H1 (cell line): ENCODE data around the gene CRABP1. TPM values are rescaled to one million over a fixed set of nuclear protein-coding genes. Genes with fewer than 3 reads are reported as not detected.

Experiments used
- KDM4A ChIP-seq: IDR thresholded peaks from one replicate; pipeline ENCODE4 v1.7.1; 2012; ENCODE audit warnings: low read depth, mild to moderate bottlenecking, moderate library complexity, low read length, inconsistent platforms; ENCODE audit not compliant: severe bottlenecking
- RFX5 ChIP-seq: IDR thresholded peaks from 2 replicates; pipeline ENCODE4 v1.6.1; 2011; ENCODE audit warnings: low read depth, low read length, improper control_type of control experiment, borderline replicate concordance
- SIN3A ChIP-seq, 2 experiments: IDR thresholded peaks in 1 of 2; conservative IDR thresholded peaks in 1 of 2; 2 replicates each; pipeline ENCODE4 v1.6.1; 2011 to 2012; ENCODE audit warnings: low read length in 2 of 2, improper control_type of control experiment in 1 of 2, low read depth in 1 of 2, mild to moderate bottlenecking in 1 of 2
- SRF ChIP-seq: IDR thresholded peaks from 2 replicates; pipeline ENCODE4 v1.6.1; 2011; ENCODE audit warnings: mild to moderate bottlenecking, low read depth, low read length, moderate library complexity
- polyA plus RNA-seq, 7 experiments: library from polyadenylated mRNA; depleted of rRNA in 3 of 7; stranded (reverse) in 5 of 7; unstranded in 2 of 7; fragments of >200 nt in 5 of 7; fragments of 200-250 nt in 2 of 7; gene quantifications; 1 replicate in 5 of 7; 2 replicates in 1 of 7; 4 replicates in 1 of 7; pipeline versions ENCODE4 v1.2.1 to v1.2.3, GENCODE V29; 2011 to 2013; ENCODE audit warnings: missing spikeins in 2 of 7, mixed read lengths in 2 of 7
- total RNA-seq: library from RNA; stranded (reverse); fragmentation: NEBNext Ultra II Directional; extraction: Animal tissue kit (Norgen Biotek cat#: 25700); gene quantifications from 2 replicates; pipeline ENCODE4 v1.2.1, GENCODE V29; 2021
- TF ChIP-seq, protein P1 (sequence below): fragments of 300-600 bp; sonication (generic); IDR thresholded peaks from 2 replicates; pipeline ENCODE4 v1.7.1; 2012; ENCODE audit warnings: low read length, moderate library complexity, mild to moderate bottlenecking, inconsistent platforms; ENCODE audit not compliant: insufficient replicate concordance
- TF ChIP-seq, protein P2 (sequence below): IDR thresholded peaks from 2 replicates; pipeline ENCODE4 v1.6.1; 2012; ENCODE audit warnings: low read length, inconsistent platforms
- TF ChIP-seq, protein P3 (sequence below): IDR thresholded peaks from 2 replicates; pipeline ENCODE4 v1.6.1; 2012; ENCODE audit warnings: inconsistent platforms

Gene CRABP1
- total and polyA plus RNA-seq, 2 of the 8 experiments (the other 6 are each of a cell fraction or from before 2014, with no cell fraction given), result 385 to 655 TPM

DNA sequence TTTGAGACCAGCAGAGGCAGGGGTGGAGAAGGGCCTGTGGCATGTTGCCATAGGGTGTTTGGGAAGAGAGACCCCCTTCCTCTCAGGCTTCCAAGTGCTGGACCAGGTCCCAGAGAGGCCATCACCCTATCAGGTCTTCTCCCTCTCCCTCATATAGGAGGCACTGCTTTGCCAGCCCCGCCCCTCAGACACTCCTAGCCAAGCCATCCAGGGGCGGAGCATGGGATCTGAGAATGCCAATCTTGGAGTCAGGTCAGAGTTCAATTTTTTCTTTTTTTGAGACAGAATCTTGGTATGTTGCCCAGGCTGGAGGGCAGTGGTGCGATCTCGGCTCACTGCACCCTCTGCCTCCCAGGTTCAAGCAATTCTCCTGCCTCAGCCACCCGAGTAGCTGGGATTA is 32.7 kb downstream of the CRABP1 start (continued):
- TF ChIP-seq, protein P1, sequence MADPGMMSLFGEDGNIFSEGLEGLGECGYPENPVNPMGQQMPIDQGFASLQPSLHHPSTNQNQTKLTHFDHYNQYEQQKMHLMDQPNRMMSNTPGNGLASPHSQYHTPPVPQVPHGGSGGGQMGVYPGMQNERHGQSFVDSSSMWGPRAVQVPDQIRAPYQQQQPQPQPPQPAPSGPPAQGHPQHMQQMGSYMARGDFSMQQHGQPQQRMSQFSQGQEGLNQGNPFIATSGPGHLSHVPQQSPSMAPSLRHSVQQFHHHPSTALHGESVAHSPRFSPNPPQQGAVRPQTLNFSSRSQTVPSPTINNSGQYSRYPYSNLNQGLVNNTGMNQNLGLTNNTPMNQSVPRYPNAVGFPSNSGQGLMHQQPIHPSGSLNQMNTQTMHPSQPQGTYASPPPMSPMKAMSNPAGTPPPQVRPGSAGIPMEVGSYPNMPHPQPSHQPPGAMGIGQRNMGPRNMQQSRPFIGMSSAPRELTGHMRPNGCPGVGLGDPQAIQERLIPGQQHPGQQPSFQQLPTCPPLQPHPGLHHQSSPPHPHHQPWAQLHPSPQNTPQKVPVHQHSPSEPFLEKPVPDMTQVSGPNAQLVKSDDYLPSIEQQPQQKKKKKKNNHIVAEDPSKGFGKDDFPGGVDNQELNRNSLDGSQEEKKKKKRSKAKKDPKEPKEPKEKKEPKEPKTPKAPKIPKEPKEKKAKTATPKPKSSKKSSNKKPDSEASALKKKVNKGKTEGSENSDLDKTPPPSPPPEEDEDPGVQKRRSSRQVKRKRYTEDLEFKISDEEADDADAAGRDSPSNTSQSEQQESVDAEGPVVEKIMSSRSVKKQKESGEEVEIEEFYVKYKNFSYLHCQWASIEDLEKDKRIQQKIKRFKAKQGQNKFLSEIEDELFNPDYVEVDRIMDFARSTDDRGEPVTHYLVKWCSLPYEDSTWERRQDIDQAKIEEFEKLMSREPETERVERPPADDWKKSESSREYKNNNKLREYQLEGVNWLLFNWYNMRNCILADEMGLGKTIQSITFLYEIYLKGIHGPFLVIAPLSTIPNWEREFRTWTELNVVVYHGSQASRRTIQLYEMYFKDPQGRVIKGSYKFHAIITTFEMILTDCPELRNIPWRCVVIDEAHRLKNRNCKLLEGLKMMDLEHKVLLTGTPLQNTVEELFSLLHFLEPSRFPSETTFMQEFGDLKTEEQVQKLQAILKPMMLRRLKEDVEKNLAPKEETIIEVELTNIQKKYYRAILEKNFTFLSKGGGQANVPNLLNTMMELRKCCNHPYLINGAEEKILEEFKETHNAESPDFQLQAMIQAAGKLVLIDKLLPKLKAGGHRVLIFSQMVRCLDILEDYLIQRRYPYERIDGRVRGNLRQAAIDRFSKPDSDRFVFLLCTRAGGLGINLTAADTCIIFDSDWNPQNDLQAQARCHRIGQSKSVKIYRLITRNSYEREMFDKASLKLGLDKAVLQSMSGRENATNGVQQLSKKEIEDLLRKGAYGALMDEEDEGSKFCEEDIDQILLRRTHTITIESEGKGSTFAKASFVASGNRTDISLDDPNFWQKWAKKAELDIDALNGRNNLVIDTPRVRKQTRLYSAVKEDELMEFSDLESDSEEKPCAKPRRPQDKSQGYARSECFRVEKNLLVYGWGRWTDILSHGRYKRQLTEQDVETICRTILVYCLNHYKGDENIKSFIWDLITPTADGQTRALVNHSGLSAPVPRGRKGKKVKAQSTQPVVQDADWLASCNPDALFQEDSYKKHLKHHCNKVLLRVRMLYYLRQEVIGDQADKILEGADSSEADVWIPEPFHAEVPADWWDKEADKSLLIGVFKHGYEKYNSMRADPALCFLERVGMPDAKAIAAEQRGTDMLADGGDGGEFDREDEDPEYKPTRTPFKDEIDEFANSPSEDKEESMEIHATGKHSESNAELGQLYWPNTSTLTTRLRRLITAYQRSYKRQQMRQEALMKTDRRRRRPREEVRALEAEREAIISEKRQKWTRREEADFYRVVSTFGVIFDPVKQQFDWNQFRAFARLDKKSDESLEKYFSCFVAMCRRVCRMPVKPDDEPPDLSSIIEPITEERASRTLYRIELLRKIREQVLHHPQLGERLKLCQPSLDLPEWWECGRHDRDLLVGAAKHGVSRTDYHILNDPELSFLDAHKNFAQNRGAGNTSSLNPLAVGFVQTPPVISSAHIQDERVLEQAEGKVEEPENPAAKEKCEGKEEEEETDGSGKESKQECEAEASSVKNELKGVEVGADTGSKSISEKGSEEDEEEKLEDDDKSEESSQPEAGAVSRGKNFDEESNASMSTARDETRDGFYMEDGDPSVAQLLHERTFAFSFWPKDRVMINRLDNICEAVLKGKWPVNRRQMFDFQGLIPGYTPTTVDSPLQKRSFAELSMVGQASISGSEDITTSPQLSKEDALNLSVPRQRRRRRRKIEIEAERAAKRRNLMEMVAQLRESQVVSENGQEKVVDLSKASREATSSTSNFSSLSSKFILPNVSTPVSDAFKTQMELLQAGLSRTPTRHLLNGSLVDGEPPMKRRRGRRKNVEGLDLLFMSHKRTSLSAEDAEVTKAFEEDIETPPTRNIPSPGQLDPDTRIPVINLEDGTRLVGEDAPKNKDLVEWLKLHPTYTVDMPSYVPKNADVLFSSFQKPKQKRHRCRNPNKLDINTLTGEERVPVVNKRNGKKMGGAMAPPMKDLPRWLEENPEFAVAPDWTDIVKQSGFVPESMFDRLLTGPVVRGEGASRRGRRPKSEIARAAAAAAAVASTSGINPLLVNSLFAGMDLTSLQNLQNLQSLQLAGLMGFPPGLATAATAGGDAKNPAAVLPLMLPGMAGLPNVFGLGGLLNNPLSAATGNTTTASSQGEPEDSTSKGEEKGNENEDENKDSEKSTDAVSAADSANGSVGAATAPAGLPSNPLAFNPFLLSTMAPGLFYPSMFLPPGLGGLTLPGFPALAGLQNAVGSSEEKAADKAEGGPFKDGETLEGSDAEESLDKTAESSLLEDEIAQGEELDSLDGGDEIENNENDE, result no peak
- TF ChIP-seq, protein P2, sequence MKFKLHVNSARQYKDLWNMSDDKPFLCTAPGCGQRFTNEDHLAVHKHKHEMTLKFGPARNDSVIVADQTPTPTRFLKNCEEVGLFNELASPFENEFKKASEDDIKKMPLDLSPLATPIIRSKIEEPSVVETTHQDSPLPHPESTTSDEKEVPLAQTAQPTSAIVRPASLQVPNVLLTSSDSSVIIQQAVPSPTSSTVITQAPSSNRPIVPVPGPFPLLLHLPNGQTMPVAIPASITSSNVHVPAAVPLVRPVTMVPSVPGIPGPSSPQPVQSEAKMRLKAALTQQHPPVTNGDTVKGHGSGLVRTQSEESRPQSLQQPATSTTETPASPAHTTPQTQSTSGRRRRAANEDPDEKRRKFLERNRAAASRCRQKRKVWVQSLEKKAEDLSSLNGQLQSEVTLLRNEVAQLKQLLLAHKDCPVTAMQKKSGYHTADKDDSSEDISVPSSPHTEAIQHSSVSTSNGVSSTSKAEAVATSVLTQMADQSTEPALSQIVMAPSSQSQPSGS, result no peak
- TF ChIP-seq, protein P3, sequence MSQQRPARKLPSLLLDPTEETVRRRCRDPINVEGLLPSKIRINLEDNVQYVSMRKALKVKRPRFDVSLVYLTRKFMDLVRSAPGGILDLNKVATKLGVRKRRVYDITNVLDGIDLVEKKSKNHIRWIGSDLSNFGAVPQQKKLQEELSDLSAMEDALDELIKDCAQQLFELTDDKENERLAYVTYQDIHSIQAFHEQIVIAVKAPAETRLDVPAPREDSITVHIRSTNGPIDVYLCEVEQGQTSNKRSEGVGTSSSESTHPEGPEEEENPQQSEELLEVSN, result no peak
- no peak for TF ChIP-seq KDM4A
- no peak for TF ChIP-seq SRF
- TF ChIP-seq RFX5, result no peak
- no peak for TF ChIP-seq SIN3A (conservative IDR thresholded peaks at IDR 0.05 in 1 of 2, IDR thresholded peaks at IDR 0.05 in 1 of 2; ENCODE audit: low read depth in 1 of 2, low read length in 2 of 2)
